VCaP (cell line): ENCODE measurements around the gene ILK.
A peak's percentile ranks its signal among the peaks of the same experiment; 100 is the strongest.

Experiments used
- H3K27ac ChIP-seq: fragments of 450-650 bp; 2 replicates; pipeline ENCODE4 v1.5.1; 2017
- TF ChIP-seq, protein P1 (sequence below): fragments of 450-650 bp; conservative IDR thresholded peaks from 2 replicates; pipeline ENCODE4 v1.5.1; 2017; ENCODE audit warnings: mild to moderate bottlenecking, moderate library complexity

Gene ILK

DNA sequence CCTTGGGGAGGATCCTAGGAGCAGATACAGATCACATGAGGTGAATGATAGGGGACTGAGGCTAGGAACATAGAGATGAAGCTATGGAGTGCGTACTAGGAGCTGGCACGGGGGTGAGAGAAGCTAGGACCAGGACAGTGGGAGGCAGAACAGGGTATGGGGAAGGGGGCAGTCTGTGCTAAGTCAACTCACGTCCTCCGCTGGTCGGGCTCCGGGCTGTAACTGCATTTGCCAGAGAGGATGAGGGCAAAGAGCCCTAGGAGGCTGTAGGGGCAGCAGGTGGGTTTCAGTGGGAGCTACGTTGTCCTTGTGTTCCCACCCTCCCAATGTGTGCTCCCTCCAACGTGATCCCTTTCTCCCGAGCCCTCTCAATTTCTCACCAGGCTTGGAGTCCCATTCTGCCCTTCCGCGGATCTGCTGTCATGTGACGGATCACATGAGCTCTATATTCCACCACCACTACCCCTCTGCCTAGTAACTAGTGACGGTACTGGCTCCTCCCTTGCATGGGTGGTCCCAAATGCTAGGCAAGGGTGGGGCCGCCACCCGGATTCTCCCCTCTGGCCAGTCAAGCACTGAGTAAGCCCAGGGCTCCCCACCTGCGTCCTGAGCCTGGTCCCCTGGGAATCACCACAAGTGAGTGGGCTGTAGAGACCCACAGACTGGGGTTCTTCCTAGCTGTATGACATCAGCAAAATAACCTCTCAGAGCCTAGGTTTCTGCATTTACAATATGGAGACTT is 15.6 kb downstream of the ILK start, which contains the start of gene TPP1:
Gene TPP1 (minus strand): TSS at position 419 of the 742 bp plus-strand sequence. CDS start 22 bp downstream, at position 397.
- TF ChIP-seq, protein P1, sequence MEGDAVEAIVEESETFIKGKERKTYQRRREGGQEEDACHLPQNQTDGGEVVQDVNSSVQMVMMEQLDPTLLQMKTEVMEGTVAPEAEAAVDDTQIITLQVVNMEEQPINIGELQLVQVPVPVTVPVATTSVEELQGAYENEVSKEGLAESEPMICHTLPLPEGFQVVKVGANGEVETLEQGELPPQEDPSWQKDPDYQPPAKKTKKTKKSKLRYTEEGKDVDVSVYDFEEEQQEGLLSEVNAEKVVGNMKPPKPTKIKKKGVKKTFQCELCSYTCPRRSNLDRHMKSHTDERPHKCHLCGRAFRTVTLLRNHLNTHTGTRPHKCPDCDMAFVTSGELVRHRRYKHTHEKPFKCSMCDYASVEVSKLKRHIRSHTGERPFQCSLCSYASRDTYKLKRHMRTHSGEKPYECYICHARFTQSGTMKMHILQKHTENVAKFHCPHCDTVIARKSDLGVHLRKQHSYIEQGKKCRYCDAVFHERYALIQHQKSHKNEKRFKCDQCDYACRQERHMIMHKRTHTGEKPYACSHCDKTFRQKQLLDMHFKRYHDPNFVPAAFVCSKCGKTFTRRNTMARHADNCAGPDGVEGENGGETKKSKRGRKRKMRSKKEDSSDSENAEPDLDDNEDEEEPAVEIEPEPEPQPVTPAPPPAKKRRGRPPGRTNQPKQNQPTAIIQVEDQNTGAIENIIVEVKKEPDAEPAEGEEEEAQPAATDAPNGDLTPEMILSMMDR, result no peak
- H3K27ac ChIP-seq, result peak within 1 kb of the TSS; percentile 61

DNA sequence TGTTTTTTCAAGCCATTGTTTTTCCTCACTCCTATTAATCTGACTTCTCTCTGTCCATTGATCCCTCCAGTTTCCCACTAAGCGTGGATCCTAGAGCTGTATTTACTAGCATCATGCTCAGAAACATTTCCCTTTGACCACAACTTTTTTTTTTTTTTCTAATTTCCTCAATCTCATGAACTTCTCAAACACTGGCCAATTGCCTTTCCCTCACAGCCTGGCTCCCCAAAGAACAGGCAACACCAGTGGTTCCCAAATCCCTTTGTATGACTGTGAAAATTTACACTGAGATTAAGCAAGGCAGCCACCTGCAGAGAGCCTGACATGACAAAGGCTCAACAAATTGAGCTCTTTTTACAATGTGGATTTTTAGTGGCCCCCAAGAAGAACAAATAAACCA is 17.1 kb downstream of the ILK start:
- TF ChIP-seq, protein P1, result no peak
- H3K27ac ChIP-seq, result no peak overlapping the region

DNA sequence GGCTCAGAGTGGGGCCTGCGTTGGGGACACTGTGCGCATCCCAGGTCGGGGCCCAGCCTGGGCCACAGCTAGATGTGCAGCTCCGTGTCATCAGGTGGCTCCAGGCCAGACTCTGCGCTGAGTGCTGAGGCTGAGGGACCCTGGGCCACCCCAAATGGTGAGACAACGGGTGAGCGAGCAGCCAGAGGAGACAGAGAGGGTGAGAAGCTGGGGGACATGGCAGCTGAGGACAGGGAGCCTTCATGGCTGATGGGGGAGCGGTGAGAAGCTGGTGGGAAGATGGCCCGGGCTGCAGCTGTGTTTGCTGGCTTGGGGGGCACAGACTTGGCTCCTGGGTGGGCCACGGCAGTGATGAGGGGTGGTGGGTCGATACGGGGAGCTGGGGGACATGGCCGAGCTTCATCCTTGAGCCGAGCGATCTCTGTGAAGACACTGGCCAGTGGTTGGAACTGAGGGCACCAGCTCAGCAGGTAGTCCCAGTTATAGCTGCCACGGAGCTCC is 18.2 kb downstream of the ILK start:
- TF ChIP-seq, protein P1, result no peak
- no peak overlapping the region for H3K27ac ChIP-seq

DNA sequence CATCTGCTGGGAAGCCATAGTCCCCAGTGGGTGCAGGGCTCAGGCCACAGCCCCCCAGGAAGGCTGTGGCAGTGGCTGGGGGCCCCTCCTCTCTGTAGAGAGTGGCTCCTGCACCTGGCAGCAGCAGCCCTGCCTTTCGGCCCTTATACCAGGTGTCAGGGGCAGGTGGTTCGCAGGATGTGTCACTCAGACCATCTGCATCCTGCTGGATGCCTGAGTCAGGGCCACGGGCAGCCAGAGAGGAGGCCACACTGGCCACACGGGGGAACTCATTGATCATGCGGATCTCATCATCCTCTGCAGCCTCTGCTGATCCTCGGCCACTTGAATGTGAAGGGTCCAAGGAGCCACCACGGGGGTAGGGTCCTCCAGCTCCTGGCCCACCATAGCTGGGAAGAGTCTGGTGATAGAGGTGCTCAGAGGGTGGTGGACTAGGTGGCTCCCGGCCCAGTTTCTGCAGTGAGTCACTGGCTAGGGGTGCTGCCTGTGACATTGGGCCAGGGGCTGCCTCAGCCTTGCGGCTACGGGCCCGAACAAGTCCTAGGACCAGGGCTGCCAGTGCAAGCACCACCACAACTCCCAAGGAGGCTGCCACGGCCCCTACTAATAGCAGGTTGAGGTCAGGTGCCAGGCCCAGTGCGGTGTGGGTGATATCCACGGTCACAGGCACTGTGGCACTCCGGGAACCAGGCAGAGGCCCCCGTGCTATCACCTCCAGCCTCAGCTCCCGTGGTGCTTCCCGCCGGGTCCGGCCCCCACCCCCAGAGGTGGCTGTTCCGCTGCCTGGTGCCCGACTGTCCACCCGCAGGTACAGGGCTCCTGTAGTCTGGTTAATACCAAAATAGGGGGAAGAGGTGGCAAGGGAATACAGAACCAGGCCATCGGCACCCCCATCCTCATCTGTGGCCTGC is 18.9 kb downstream of the ILK start:
- TF ChIP-seq, protein P1, result no peak
- no peak overlapping the region for H3K27ac ChIP-seq

DNA sequence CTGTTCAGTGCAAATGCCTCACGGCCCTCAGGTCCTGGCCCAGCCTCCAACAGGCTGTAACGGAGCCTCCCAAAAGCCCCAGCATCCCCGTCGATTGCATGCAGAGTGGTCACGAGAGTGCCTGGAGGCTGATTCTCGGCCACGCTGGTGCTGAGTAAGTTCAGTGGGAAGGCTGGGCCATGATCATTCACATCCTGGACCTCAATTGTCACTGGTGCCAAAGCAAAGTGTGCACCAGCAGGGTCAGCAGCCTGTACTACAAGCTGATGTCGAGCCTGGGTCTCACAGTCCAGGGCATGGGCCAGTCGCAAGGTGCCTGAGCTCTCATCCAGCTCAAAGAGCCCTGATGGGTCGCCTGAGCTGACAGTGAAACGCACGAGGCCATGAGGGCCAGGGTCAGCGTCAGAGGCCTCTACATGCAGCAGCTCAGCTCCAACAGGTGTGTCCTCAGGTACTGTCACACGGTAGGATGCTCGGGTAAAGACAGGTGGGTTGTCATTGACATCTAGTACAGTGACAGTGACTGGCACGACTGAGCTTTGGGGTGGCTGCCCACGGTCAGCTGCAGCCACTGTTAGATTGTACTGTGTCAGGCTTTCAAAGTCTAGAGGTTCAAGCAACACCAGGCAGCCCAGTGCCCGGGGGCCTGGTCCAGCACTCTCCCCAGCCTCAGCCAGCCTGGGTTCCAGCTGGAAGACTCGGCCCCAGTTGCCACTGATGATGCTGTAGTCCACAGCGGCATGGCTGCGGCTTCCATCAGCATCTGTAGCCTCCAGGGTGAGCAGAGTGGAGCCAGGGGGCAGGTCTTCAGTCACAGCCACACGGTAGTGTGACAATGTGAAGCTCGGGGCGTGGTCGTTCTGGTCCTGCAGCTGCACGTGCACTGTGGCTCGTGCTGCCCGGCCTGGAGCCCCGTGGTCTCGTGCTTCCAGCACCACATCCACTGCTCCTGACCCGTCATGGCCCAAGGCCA is 20.1 kb downstream of the ILK start:
- TF ChIP-seq, protein P1, result no peak
- H3K27ac ChIP-seq, result no peak overlapping the region

DNA sequence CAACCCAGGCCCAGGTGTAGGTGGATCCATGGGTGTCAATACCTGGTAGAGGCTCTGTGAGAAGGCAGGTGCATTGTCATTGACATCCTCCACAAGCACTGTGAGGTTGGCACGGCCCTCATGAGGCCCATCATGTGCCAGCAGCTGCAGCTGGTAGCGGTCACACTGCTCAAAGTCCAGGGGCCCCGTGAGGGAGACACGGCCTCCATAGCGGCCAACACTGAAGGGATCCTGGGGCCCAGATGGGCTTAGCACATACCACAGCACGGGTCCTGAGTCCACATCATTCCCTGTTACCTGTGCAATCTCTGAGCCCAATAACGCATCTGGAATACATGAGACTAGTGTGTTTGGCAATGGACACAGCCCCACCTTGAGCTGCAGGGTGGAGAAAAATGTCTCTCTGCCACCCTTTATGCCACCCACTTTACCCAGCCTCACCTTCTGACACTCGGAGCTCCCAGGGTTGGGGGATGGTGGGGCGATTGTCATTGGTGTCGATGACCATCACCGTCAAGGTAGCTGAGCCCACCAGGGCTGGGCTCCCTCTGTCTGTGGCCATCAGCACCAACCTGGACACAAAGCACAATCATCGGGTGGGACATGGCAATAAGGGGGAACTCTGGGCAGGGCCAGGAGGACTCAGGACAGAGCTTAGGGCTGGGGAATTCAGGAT is 21.7 kb downstream of the ILK start:
- TF ChIP-seq, protein P1, result no peak
- H3K27ac ChIP-seq, result no peak overlapping the region
